OCI-LY3 (cell line): Measurements from ENCODE around the gene ANKS1B.

ENCODE experiments used
- H2AFZ ChIP-seq: fragments of 200-600, 300-600 bp; shearing (Covaris generic); 2 replicates; pipeline ENCODE4 v1.6.0; 2014; ENCODE audit warnings: antibody characterized with exemption, low read depth, low read length
- H3K27ac ChIP-seq: fragments of 200-600, 300-600 bp; sonication (generic); 2 replicates; pipeline ENCODE4 v1.5.1; 2014; ENCODE audit warnings: mild to moderate bottlenecking, low read length, moderate library complexity, mixed read lengths
- H3K27me3 ChIP-seq: fragments of 200-600, 300-600 bp; sonication (generic); 2 replicates; pipeline ENCODE4 v1.6.1; 2014; ENCODE audit warnings: low read depth, low read length, mixed read lengths
- H3K36me3 ChIP-seq: fragments of 200-600, 300-600 bp; sonication (generic); replicated peaks from 2 replicates; pipeline ENCODE3; 2014; ENCODE audit warnings: low read depth, low read length, mixed read lengths
- H3K4me1 ChIP-seq: fragments of 300-600, 200-600 bp; sonication (generic); 2 replicates; pipeline ENCODE4 v1.6.1; 2014; ENCODE audit warnings: low read length, mixed read lengths
- H3K4me2 ChIP-seq: fragments of 200-600, 300-600 bp; sonication (generic); 2 replicates; pipeline ENCODE4 v1.6.1; 2014; ENCODE audit warnings: low read length, mixed read lengths
- H3K4me3 ChIP-seq: fragments of 300-600, 200-600 bp; sonication (generic); 2 replicates; pipeline ENCODE4 v1.5.1; 2014; ENCODE audit warnings: antibody characterized with exemption, mild to moderate bottlenecking, low read length, moderate library complexity
- H3K79me2 ChIP-seq: fragments of 300-600, 200-600 bp; shearing (Covaris generic); 2 replicates; pipeline ENCODE4 v1.6.1; 2014; ENCODE audit warnings: mild to moderate bottlenecking, low read length, mixed read lengths
- H3K9ac ChIP-seq: fragments of 300-600, 200-600 bp; shearing (Covaris generic); 2 replicates; pipeline ENCODE4 v1.6.0; 2014; ENCODE audit warnings: mild to moderate bottlenecking, low read length, moderate library complexity
- H3K9me3 ChIP-seq: fragments of 200-600, 300-600 bp; shearing (Covaris generic); 2 replicates; pipeline ENCODE4 v1.6.1; 2014; ENCODE audit warnings: low read length, mixed read lengths; ENCODE audit not compliant: insufficient read depth
- H4K20me1 ChIP-seq: fragments of 200-600, 300-600 bp; sonication (generic); 2 replicates; pipeline ENCODE4 v1.6.1; 2016; ENCODE audit warnings: low read length, mixed read lengths; ENCODE audit not compliant: insufficient read depth
- EZH2phosphoT487 ChIP-seq: fragments of 200-600 bp; shearing (Covaris generic); IDR thresholded peaks from 2 replicates; pipeline ENCODE4 v1.6.1; 2018; ENCODE audit warnings: antibody characterized with exemption, mixed run types, low read depth
- TF ChIP-seq, protein P1 (sequence below): fragments of 200-600, 300-600 bp; sonication (generic); IDR thresholded peaks from 2 replicates; pipeline ENCODE4 v1.5.1; 2014; ENCODE audit warnings: antibody characterized with exemption, low read length, low read depth

Gene ANKS1B

DNA sequence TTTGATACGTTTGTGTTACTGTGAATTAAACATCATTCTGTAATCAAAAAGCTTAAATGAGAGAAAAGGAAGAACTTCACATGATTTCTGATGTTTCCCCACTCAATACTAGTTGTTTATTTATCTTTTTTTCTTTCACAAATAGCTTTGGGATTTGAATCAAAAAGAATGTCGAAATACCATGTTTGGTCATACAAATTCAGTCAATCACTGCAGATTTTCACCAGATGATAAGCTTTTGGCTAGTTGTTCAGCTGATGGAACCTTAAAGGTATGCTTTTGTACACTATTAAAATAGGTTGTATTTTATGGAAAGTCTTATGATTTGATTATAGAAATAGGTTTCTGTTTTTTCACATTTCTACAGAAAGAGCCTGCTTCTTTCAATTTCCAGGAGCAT lies 1298.1 kb downstream of the ANKS1B start:
- peaks cover 32% of the 10 kb centered on the region for H3K36me3 ChIP-seq
- no peak overlapping the region for H3K27ac ChIP-seq
- H3K79me2 ChIP-seq, result no peaks in the 10 kb centered on the region
- H3K4me2 ChIP-seq, result no peak overlapping the region
- H3K4me1 ChIP-seq, result no peaks in the 10 kb centered on the region
- H3K9me3 ChIP-seq, result no peaks in the 10 kb centered on the region
- no peak for TF ChIP-seq EZH2phosphoT487
- TF ChIP-seq, protein P1, sequence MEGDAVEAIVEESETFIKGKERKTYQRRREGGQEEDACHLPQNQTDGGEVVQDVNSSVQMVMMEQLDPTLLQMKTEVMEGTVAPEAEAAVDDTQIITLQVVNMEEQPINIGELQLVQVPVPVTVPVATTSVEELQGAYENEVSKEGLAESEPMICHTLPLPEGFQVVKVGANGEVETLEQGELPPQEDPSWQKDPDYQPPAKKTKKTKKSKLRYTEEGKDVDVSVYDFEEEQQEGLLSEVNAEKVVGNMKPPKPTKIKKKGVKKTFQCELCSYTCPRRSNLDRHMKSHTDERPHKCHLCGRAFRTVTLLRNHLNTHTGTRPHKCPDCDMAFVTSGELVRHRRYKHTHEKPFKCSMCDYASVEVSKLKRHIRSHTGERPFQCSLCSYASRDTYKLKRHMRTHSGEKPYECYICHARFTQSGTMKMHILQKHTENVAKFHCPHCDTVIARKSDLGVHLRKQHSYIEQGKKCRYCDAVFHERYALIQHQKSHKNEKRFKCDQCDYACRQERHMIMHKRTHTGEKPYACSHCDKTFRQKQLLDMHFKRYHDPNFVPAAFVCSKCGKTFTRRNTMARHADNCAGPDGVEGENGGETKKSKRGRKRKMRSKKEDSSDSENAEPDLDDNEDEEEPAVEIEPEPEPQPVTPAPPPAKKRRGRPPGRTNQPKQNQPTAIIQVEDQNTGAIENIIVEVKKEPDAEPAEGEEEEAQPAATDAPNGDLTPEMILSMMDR, result no peak
- H4K20me1 ChIP-seq, result no peaks in the 10 kb centered on the region
- H2AFZ ChIP-seq, result no peak overlapping the region
- no peak overlapping the region for H3K4me3 ChIP-seq
- no peaks in the 10 kb centered on the region for H3K27me3 ChIP-seq
- H3K9ac ChIP-seq, result no peak overlapping the region
